Smooth muscle cell (in vitro differentiated cells): ENCODE results near the gene ARMC12. TPM values are rescaled to one million over a fixed set of nuclear protein-coding genes. Genes with fewer than 3 reads are reported as not detected.

ENCODE experiments used
- DNase-seq: peaks from one replicate; lab custom pipeline; 2025; ENCODE audit not compliant: unreplicated experiment; lab: John Stamatoyannopoulos, UW
- H2AFZ ChIP-seq: fragments of 200-600 bp; sonication (generic); 2 replicates; pipeline ENCODE4 v1.6.0; 2016; ENCODE audit warnings: antibody characterized with exemption, low read depth, mild to moderate bottlenecking
- H3F3A ChIP-seq: fragments of 200-600 bp; sonication (generic); 2 replicates; pipeline ENCODE4 v1.6.0; 2017; ENCODE audit warnings: antibody characterized with exemption, low read depth
- H3K27ac ChIP-seq: fragments of 200-600 bp; sonication (generic); 2 replicates; pipeline ENCODE4 v1.5.1; 2016; ENCODE audit warnings: low read depth, mild to moderate bottlenecking
- H3K27me3 ChIP-seq: fragments of 200-600 bp; sonication (generic); 2 replicates; pipeline ENCODE4 v1.6.1; 2016; ENCODE audit warnings: low read depth, mild to moderate bottlenecking
- H3K36me3 ChIP-seq: fragments of 200-600 bp; sonication (generic); 2 replicates; pipeline ENCODE4 v1.5.1; 2016; ENCODE audit warnings: low read depth
- H3K4me1 ChIP-seq: fragments of 200-600 bp; sonication (generic); 2 replicates; pipeline ENCODE4 v1.5.1; 2016; ENCODE audit warnings: low read depth
- H3K4me2 ChIP-seq: fragments of 200-600 bp; sonication (generic); 2 replicates; pipeline ENCODE4 v1.6.0; 2016; ENCODE audit warnings: mild to moderate bottlenecking
- H3K4me3 ChIP-seq: fragments of 200-600 bp; sonication (generic); 2 replicates; pipeline ENCODE4 v1.5.1; 2016; ENCODE audit warnings: mild to moderate bottlenecking
- H3K79me2 ChIP-seq: fragments of 200-600 bp; sonication (generic); 2 replicates; pipeline ENCODE4 v1.6.0; 2016; ENCODE audit warnings: low read depth, mild to moderate bottlenecking
- H3K9ac ChIP-seq: fragments of 200-600 bp; sonication (generic); 2 replicates; pipeline ENCODE4 v1.6.0; 2016; ENCODE audit warnings: low read depth
- H3K9me3 ChIP-seq: fragments of 200-600 bp; sonication (generic); replicated peaks from 2 replicates; pipeline ENCODE4 v1.5.1; 2016; ENCODE audit warnings: low read depth
- H4K20me1 ChIP-seq: fragments of 200-600 bp; sonication (generic); 2 replicates; pipeline ENCODE4 v1.6.0; 2016; ENCODE audit warnings: low read depth
- WGBS: methylation state at CpG from one replicate; pipeline ENCODE4 v1.1.7; 2016; ENCODE audit warnings: low lambda C conversion rate; 5-methylcytosine and 5-hydroxymethylcytosine counted together
- polyA plus RNA-seq: library from polyadenylated mRNA; unstranded; fragments of >200 nt; fragmentation: Nextera tagmentation; extraction: Ambion mirVana; gene quantifications from 2 replicates; pipeline ENCODE4 v1.2.1, GENCODE V29; 2016
- total RNA-seq: library from RNA; depleted of rRNA; stranded (reverse); fragments of >200 nt; gene quantifications from 2 replicates; pipeline ENCODE4 v1.2.3, GENCODE V29; 2014
- TF ChIP-seq, protein P1 (sequence below): fragments of 200-600 bp; sonication (generic); IDR thresholded peaks from 2 replicates; pipeline ENCODE4 v1.5.1; 2017; ENCODE audit warnings: borderline replicate concordance, mild to moderate bottlenecking, antibody characterized with exemption; ENCODE audit not compliant: insufficient read depth, poor library complexity, severe bottlenecking

ARMC12 gene
- total and polyA plus RNA-seq, 2 experiments from 2014 or later, result 3.5 TPM; not detected in 1

- no peak overlapping the region for H3K9ac ChIP-seq
- H4K20me1 ChIP-seq, result no peaks in the 10 kb centered on the region
- peaks cover 4% of the 10 kb centered on the region for H3K4me1 ChIP-seq
- no peak overlapping the region for H3K4me3 ChIP-seq
- no peak overlapping the region for H2AFZ ChIP-seq
- H3K9me3 ChIP-seq, result no peaks in the 10 kb centered on the region
- no peaks in the 10 kb centered on the region for H3K79me2 ChIP-seq
- no peaks in the 10 kb centered on the region for H3K36me3 ChIP-seq
- no peaks in the 10 kb centered on the region for H3F3A ChIP-seq
- H3K27me3 ChIP-seq, result no peaks in the 10 kb centered on the region
- DNase-seq, result no peak
- TF ChIP-seq, protein P1, sequence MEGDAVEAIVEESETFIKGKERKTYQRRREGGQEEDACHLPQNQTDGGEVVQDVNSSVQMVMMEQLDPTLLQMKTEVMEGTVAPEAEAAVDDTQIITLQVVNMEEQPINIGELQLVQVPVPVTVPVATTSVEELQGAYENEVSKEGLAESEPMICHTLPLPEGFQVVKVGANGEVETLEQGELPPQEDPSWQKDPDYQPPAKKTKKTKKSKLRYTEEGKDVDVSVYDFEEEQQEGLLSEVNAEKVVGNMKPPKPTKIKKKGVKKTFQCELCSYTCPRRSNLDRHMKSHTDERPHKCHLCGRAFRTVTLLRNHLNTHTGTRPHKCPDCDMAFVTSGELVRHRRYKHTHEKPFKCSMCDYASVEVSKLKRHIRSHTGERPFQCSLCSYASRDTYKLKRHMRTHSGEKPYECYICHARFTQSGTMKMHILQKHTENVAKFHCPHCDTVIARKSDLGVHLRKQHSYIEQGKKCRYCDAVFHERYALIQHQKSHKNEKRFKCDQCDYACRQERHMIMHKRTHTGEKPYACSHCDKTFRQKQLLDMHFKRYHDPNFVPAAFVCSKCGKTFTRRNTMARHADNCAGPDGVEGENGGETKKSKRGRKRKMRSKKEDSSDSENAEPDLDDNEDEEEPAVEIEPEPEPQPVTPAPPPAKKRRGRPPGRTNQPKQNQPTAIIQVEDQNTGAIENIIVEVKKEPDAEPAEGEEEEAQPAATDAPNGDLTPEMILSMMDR, result no peak
- no peak overlapping the region for H3K27ac ChIP-seq
- H3K4me2 ChIP-seq, result no peak overlapping the region
Measured at GRCh38 chr6:35708585-35708984, 28.2 kb upstream of the ARMC12 start.

GRCh38 chr6:35710241-35710847 lies 26.5 kb upstream of the ARMC12 start:
- Histone ChIP-seq H3K4me3 (no peak overlapping the region), H3K9ac (no peak overlapping the region), H3K4me2 (no peak overlapping the region), H3K27me3 (no peaks in the 10 kb centered on the region), H4K20me1 (no peaks in the 10 kb centered on the region), H3F3A (no peaks in the 10 kb centered on the region), H3K36me3 (no peaks in the 10 kb centered on the region), H3K27ac (no peak overlapping the region), H3K4me1 (peaks cover 4% of the 10 kb centered on the region), H2AFZ (no peak overlapping the region), H3K9me3 (no peaks in the 10 kb centered on the region), H3K79me2 (no peaks in the 10 kb centered on the region)
- no peak for DNase-seq
- TF ChIP-seq, protein P1, result no peak
- 73% methylated on average over 4 of the region's 4 CpGs for WGBS

- H3F3A ChIP-seq, result no peaks in the 10 kb centered on the region
- H2AFZ ChIP-seq, result no peak overlapping the region
- H3K4me2 ChIP-seq, result no peak overlapping the region
- H3K79me2 ChIP-seq, result no peaks in the 10 kb centered on the region
- no peaks in the 10 kb centered on the region for H3K27me3 ChIP-seq
- TF ChIP-seq, protein P1, result no peak
- H3K4me3 ChIP-seq, result no peak overlapping the region
- no peak for DNase-seq
- no peaks in the 10 kb centered on the region for H3K9me3 ChIP-seq
- peaks cover 2% of the 10 kb centered on the region for H3K4me1 ChIP-seq
- H3K36me3 ChIP-seq, result no peaks in the 10 kb centered on the region
- no peak overlapping the region for H3K27ac ChIP-seq
- no peak overlapping the region for H3K9ac ChIP-seq
- 96% methylated on average over 7 of the region's 7 CpGs for WGBS
- H4K20me1 ChIP-seq, result no peaks in the 10 kb centered on the region
Measured at GRCh38 chr6:35711731-35712130, 25.1 kb upstream of the ARMC12 start.
